A673 (cell line): ENCODE measurements around the gene FSTL4. TPM values are rescaled to one million over a fixed set of nuclear protein-coding genes. Genes with fewer than 3 reads are reported as not detected.

Experiments
- BruUV-seq: library from RNA; stranded (reverse); fragments of 400-500 nt; replicated peaks from 2 replicates; lab custom pipeline; 2021; lab: Mats Ljungman, UMichigan
- CTCF ChIA-PET: fragments of 300-600 bp; sonication (Branson Sonifier 250); formaldehyde crosslinking; loops from one replicate; lab custom pipeline; 2022; ENCODE audit warnings: antibody characterized with exemption; lab: Charles Lee
- POLR2A ChIA-PET: fragments of 300-600 bp; sonication (Branson Sonifier 250); formaldehyde crosslinking; loops from one replicate; lab custom pipeline; 2022; ENCODE audit warnings: antibody characterized with exemption; ENCODE audit not compliant: low non-redundant PET; lab: Charles Lee
- DNase-seq: peaks from one replicate; pipeline ENCODE4 v3.0.0-alpha.2; 2015; ENCODE audit warnings: low spot score
- H3K27ac ChIP-seq: fragments of 200-600 bp; sonication (generic); 2 replicates; pipeline ENCODE4 v1.5.1; 2016; ENCODE audit warnings: mixed run types, low read depth, mild to moderate bottlenecking, mixed read lengths, antibody characterized with exemption, low read length; ENCODE audit not compliant: poor library complexity, severe bottlenecking
- H3K27me3 ChIP-seq: fragments of 200-600 bp; sonication (generic); replicated peaks from 2 replicates; pipeline ENCODE4 v1.6.1; 2017; ENCODE audit warnings: mixed run types, low read depth, mild to moderate bottlenecking, mixed read lengths, antibody characterized with exemption, low read length; ENCODE audit not compliant: insufficient read depth, poor library complexity
- H3K36me3 ChIP-seq: fragments of 200-600 bp; sonication (generic); 2 replicates; pipeline ENCODE4 v1.6.1; 2016; ENCODE audit warnings: mixed run types, mild to moderate bottlenecking, mixed read lengths, antibody characterized with exemption, low read length; ENCODE audit not compliant: insufficient read depth, poor library complexity, severe bottlenecking
- H3K4me1 ChIP-seq: fragments of 200-600 bp; sonication (generic); 2 replicates; pipeline ENCODE4 v1.6.1; 2017; ENCODE audit warnings: mixed run types, mild to moderate bottlenecking, mixed read lengths, antibody characterized with exemption, low read length; ENCODE audit not compliant: insufficient read depth, poor library complexity, severe bottlenecking
- H3K4me3 ChIP-seq: fragments of 200-600 bp; sonication (generic); 2 replicates; pipeline ENCODE4 v1.5.1; 2016; ENCODE audit warnings: low read depth, mixed run types, mild to moderate bottlenecking, mixed read lengths, low read length; ENCODE audit not compliant: poor library complexity, severe bottlenecking
- H3K9me3 ChIP-seq: fragments of 200-600 bp; sonication (generic); 2 replicates; pipeline ENCODE4 v1.6.1; 2016; ENCODE audit warnings: mixed run types, low read depth, mild to moderate bottlenecking, mixed read lengths, antibody characterized with exemption, low read length; ENCODE audit not compliant: poor library complexity, severe bottlenecking
- CTCF ChIP-seq: fragments of 300-800, 200-600 bp; sonication (generic); conservative IDR thresholded peaks from 2 replicates; pipeline ENCODE4 v1.5.1; 2017; ENCODE audit warnings: low read depth, mild to moderate bottlenecking, antibody characterized with exemption, low read length, moderate library complexity, mixed read lengths
- EZH2 ChIP-seq: fragments of 200-600 bp; sonication (generic); IDR thresholded peaks from 2 replicates; pipeline ENCODE4 v1.6.1; 2017; ENCODE audit warnings: borderline replicate concordance, low read depth, mild to moderate bottlenecking, mixed read lengths, antibody characterized with exemption, low read length; ENCODE audit not compliant: poor library complexity, severe bottlenecking
- intact Hi-C: fragments of 100-400 bp; cut with micrococcal nuclease; formaldehyde crosslinking; loops from one replicate; pipeline ENCODE4 v1.10.0; 2022; ENCODE audit not compliant: unreplicated experiment
- microRNA-seq: library from miRNA; unstranded; fragments of <30 nt; microRNA quantifications from one replicate; pipeline ENCODE4 v1.2.0, GENCODE V29; 2021
- total RNA-seq: library from RNA; stranded (reverse); gene quantifications from 2 replicates; pipeline ENCODE4 v1.2.3, GENCODE V29; 2021

Gene FSTL4
- total RNA-seq, 1 experiment from 2014 or later, result 0.86 TPM

GRCh38 chr5:133149345-133149744 lies 463.0 kb downstream of the FSTL4 start:
- DNase-seq, result no peak
- ChIA-PET CTCF (no interaction called here), POLR2A (no interaction called here)
- H3K27me3 ChIP-seq, result no peaks in the 10 kb centered on the region
- no peaks in the 10 kb centered on the region for H3K36me3 ChIP-seq
- intact Hi-C loops, result no loop called here
- no TSS peak for BruUV-seq
- H3K4me1 ChIP-seq, result no peaks in the 10 kb centered on the region
- H3K9me3 ChIP-seq, result no peaks in the 10 kb centered on the region
- H3K4me3 ChIP-seq, result no peak overlapping the region
- no peak overlapping the region for H3K27ac ChIP-seq
- TF ChIP-seq CTCF, result no peak
- TF ChIP-seq EZH2, result no peak

- Histone ChIP-seq H3K4me3 (no peak overlapping the region), H3K36me3 (no peaks in the 10 kb centered on the region), H3K27ac (no peak overlapping the region), H3K27me3 (no peaks in the 10 kb centered on the region), H3K4me1 (no peaks in the 10 kb centered on the region), H3K9me3 (no peaks in the 10 kb centered on the region)
- ChIA-PET POLR2A (no interaction called here), CTCF (no interaction called here)
- TF ChIP-seq EZH2 (no peak), CTCF (no peak)
- no peak for DNase-seq
- BruUV-seq, result no TSS peak
- intact Hi-C loops, result no loop called here
These were observed 464.4 kb downstream of the FSTL4 start for GRCh38 chr5:133147815-133148567.

- TF ChIP-seq CTCF (no peak), EZH2 (no peak)
- ChIA-PET POLR2A (no interaction called here), CTCF (no interaction called here)
- no peak for DNase-seq
- no TSS peak for BruUV-seq
- intact Hi-C loops, result no loop called here
- Histone ChIP-seq H3K27ac (no peak overlapping the region), H3K27me3 (no peaks in the 10 kb centered on the region), H3K4me3 (no peak overlapping the region), H3K4me1 (no peaks in the 10 kb centered on the region), H3K36me3 (no peaks in the 10 kb centered on the region), H3K9me3 (no peaks in the 10 kb centered on the region)
These were observed 464.9 kb downstream of the FSTL4 start for GRCh38 chr5:133147411-133147810.

Small RNA genes lying within 50 kb of the gene (microRNA-seq; reads per million reads assigned to microRNA genes)
- gene MIR1289-2, result not detected
